Right cardiac atrium (tissue), 5 donors: ENCODE data around the gene SRD5A1. TPM values are rescaled to one million over a fixed set of nuclear protein-coding genes. Genes with fewer than 3 reads are reported as not detected.

ENCODE experiments used
- ATAC-seq, 2 donors: fragments of 200-7000 bp; cut with Tn5 transposase; one replicate each; pipeline versions ENCODE4 v1.8.0 to v1.9.1; 2020; ENCODE audit warnings: moderate library complexity in 2 of 2, mild to moderate bottlenecking in 1 of 2
- DNase-seq, 3 donors: peaks; one replicate each; pipeline ENCODE4 v3.0.0-alpha.2; 2020
- H3K27ac ChIP-seq: one replicate; pipeline ENCODE4 v1.5.1; 2013; ENCODE audit warnings: mild to moderate bottlenecking, low read length, control low read depth, moderate library complexity
- H3K27me3 ChIP-seq: one replicate; pipeline ENCODE4 v1.6.1; 2013; ENCODE audit not compliant: control insufficient read depth, insufficient read depth
- H3K4me1 ChIP-seq: one replicate; pipeline ENCODE4 v1.6.1; 2013; ENCODE audit warnings: low read length; ENCODE audit not compliant: control insufficient read depth, insufficient read depth
- H3K4me3 ChIP-seq: one replicate; pipeline ENCODE4 v1.5.1; 2013; ENCODE audit warnings: low read length, control low read depth
- H3K9me3 ChIP-seq: one replicate; pipeline ENCODE4 v1.6.1; 2013; ENCODE audit warnings: low read length; ENCODE audit not compliant: control insufficient read depth
- WGBS: extraction: QIAGEN DNeasy Blood & Tissue Kit; methylation state at CpG from one replicate; pipeline ENCODE4 v1.1.7; 2013; 5-methylcytosine and 5-hydroxymethylcytosine counted together
- intact Hi-C, 4 donors: fragments of 100-400 bp; cut with DNase I; formaldehyde crosslinking; loops; one replicate each; pipeline versions ENCODE4 v1.11.0 to v1.14.0; 2022 to 2023
- polyA plus RNA-seq: library from polyadenylated mRNA; stranded (reverse); fragments of 200-250 nt; gene quantifications from one replicate; pipeline ENCODE4 v1.2.3, GENCODE V29; 2013
- total RNA-seq, 4 donors: library from RNA; stranded (reverse); fragmentation: NEBNext Ultra II Directional; extraction: Animal tissue kit (Norgen Biotek cat#: 25700); gene quantifications; one replicate each; pipeline ENCODE4 v1.2.1, GENCODE V29; 2021
- donor health status: healthy with polysubstance abuse.
- donor health status: DM: no; HTN: yes; CAD: no.
- donor health status: DM: no; HTN: no; CAD: no.
- donor health status: DM: no; HTN: yes; CAD: no; lungs with severe emphysema.
- donor health status: DM: yes; HTN: yes; CAD: no.

Gene SRD5A1
- total and polyA plus RNA-seq, 5 donors, result 1.4 to 3.0 (median 2.9) TPM

GRCh38 chr5:6702633-6703032, 69.4 kb downstream of the SRD5A1 start:
- peaks cover 4% of the 10 kb centered on the region for H3K9me3 ChIP-seq
- intact Hi-C loops, result loop anchor here in 1 of 4 donors (10.0 kb wide), 1 partner anchor 68 kb away; the partner anchor contains the start of genes NSUN2 and SRD5A1
- H3K4me1 ChIP-seq, result peaks cover 7% of the 10 kb centered on the region

GRCh38 chr5:6703806-6704205, 70.6 kb downstream of the SRD5A1 start:
- peaks cover 7% of the 10 kb centered on the region for H3K4me1 ChIP-seq
- H3K27me3 ChIP-seq, result no peaks in the 10 kb centered on the region
- 66% methylated on average over 6 of the region's 6 CpGs for WGBS
- H3K4me3 ChIP-seq, result no peak overlapping the region
- peak overlapping the region; percentile 91 for H3K27ac ChIP-seq
- ATAC-seq (no peak), DNase-seq (no peak)
- H3K9me3 ChIP-seq, result peaks cover 4% of the 10 kb centered on the region
- intact Hi-C loops, result loop anchor here in 1 of 4 donors (10.0 kb wide), 1 partner anchor 69 kb away; the partner anchor contains the start of genes NSUN2 and SRD5A1

More at GRCh38 chr5:6702633-6703032, 69.4 kb downstream of the SRD5A1 start:
- WGBS, result 98% methylated on average over 6 of the region's 6 CpGs
- ATAC-seq (no peak), DNase-seq (no peak)
- H3K4me3 ChIP-seq, result no peak overlapping the region
- no peak overlapping the region for H3K27ac ChIP-seq
- H3K27me3 ChIP-seq, result no peaks in the 10 kb centered on the region

DNA sequence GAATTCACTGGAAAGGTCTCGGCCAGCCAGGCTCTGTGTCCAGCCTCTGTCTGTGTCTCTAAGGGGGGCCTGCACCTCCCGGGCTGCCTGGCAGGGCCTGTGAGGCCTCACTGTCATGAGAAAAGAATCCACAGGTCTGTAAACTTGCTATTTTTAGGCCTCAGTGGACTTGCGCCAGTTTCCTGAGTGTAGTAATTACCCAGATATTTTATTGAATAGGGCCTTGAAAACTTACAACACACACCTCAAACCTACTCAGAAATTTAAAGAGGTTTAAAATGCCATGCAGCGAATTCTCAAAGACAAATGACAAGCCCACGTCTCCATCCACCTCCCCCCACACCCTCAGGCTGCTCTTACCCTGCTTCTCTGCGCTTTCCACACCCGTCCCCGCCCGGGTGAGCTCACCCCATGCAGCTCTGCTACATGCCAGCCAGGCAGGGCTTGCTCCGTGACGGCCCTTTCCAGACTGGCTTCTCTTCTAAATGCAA, 71.2 kb downstream of the SRD5A1 start:
- DNase-seq (peak; percentile 43 to 80 (median 77)), ATAC-seq (peak; percentile 91)
- Histone ChIP-seq H3K27me3 (no peaks in the 10 kb centered on the region), H3K4me1 (peaks cover 7% of the 10 kb centered on the region), H3K27ac (peak overlapping the region; percentile 91), H3K9me3 (peaks cover 4% of the 10 kb centered on the region), H3K4me3 (no peak overlapping the region)
- intact Hi-C loops, result loop anchor here in 1 of 4 donors (10.0 kb wide), 1 partner anchor 70 kb away; the partner anchor contains the start of genes NSUN2 and SRD5A1
- WGBS, result 30% methylated on average over 11 of the region's 11 CpGs

DNA sequence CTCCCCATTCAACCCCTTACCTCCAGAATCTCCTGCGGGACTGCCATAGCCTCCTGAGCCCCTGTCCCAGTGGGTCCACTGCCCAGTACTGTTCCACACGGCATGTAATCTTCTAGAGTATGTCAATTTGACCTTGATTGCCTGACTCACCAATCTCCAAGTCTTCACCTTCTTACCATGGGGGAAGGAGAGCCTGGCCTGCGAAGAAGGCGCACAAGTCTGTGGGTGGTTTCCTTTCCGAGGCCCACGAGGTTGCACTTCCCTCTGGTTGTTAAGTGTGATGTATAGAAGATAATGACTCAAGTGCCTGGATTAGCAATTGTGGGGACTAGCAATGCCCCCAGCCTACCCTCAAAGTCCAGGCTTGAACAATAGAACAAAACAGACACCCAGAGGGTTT, 71.8 kb downstream of the SRD5A1 start:
- intact Hi-C loops, result loop anchor here in 1 of 4 donors (10.0 kb wide), 1 partner anchor 70 kb away; the partner anchor contains the start of genes NSUN2 and SRD5A1
- Histone ChIP-seq H3K4me1 (peaks cover 7% of the 10 kb centered on the region), H3K4me3 (no peak overlapping the region), H3K9me3 (peaks cover 4% of the 10 kb centered on the region), H3K27me3 (no peaks in the 10 kb centered on the region), H3K27ac (peak overlapping the region; percentile 90)
- DNase-seq (no peak), ATAC-seq (no peak)
- WGBS, result 63% methylated on average over 6 of the region's 6 CpGs

GRCh38 chr5:6705959-6706358, 72.7 kb downstream of the SRD5A1 start:
- intact Hi-C loops, result loop anchor here in 1 of 4 donors (10.0 kb wide), 1 partner anchor 71 kb away; the partner anchor contains the start of genes NSUN2 and SRD5A1
- Histone ChIP-seq H3K9me3 (peaks cover 4% of the 10 kb centered on the region), H3K4me3 (no peak overlapping the region), H3K4me1 (peaks cover 7% of the 10 kb centered on the region), H3K27ac (no peak overlapping the region), H3K27me3 (no peaks in the 10 kb centered on the region)
- 90% methylated on average over 5 of the region's 5 CpGs for WGBS
- no peak for ATAC-seq
- no peak for DNase-seq

DNA sequence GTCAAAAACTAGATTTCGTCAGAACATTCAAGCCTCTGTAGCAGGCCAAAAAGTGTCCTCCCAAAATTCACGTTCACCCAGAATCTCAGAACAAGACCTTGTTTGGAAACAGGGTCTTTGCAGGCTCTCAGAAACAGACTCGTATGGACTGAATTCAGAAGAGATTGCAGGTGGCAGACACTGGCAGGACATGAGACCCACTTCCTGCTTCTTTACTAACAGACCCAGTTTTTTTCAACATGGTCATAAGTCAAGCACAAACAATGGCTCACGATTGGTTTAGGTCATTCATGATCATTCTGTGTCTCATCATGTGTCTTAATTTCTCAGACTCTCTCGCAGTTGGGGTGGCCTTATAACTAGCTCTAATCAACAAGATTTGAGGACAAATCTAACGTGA, 74.6 kb downstream of the SRD5A1 start:
- Histone ChIP-seq H3K4me1 (peaks cover 7% of the 10 kb centered on the region), H3K4me3 (no peak overlapping the region), H3K9me3 (peaks cover 2% of the 10 kb centered on the region), H3K27me3 (no peaks in the 10 kb centered on the region), H3K27ac (no peak overlapping the region)
- DNase-seq (no peak), ATAC-seq (no peak)
- WGBS, result 74% methylated on average over 6 of the region's 6 CpGs
- intact Hi-C loops, result loop anchor here in 1 of 4 donors (10.0 kb wide), 1 partner anchor 73 kb away; the partner anchor contains the start of genes NSUN2 and SRD5A1

- peaks cover 7% of the 10 kb centered on the region for H3K4me1 ChIP-seq
- ATAC-seq, result no peak
- no peak overlapping the region for H3K4me3 ChIP-seq
- no peak overlapping the region for H3K27ac ChIP-seq
- intact Hi-C loops, result loop anchor here in 1 of 4 donors (10.0 kb wide), 1 partner anchor 74 kb away; the partner anchor contains the start of genes NSUN2 and SRD5A1
- DNase-seq, result no peak
- H3K27me3 ChIP-seq, result no peaks in the 10 kb centered on the region
- WGBS, result 63% methylated on average over 1 of the region's 1 CpG
- H3K9me3 ChIP-seq, result peaks cover 2% of the 10 kb centered on the region
Measured at GRCh38 chr5:6708814-6709213, 75.6 kb downstream of the SRD5A1 start.

DNA sequence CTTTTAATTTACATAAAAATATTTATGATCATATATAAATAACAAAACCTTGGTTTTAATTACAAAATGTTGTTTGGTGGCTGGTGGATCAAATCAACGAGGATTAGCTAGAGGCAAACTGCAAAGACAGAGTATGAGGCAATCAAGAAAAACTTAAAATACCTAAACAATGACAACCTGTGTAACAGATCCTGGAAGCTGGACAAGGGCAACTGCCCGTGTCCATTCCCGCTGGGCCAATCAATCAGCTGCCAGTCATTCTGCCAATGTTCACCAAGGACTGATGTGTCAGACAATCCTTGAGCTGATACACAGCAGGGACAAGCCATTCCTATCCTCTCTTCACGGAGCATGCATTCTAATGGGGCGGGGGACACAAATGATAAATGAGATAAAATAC, 76.8 kb downstream of the SRD5A1 start:
- intact Hi-C loops, result loop anchor here in 1 of 4 donors (10.0 kb wide), 1 partner anchor 85 kb away; no protein-coding TSS in a partner anchor
- H3K27me3 ChIP-seq, result no peaks in the 10 kb centered on the region
- peaks cover 1% of the 10 kb centered on the region for H3K4me1 ChIP-seq
- no peak overlapping the region for H3K27ac ChIP-seq
- 83% methylated on average over 5 of the region's 5 CpGs for WGBS
- no peak for DNase-seq
- peaks cover 1% of the 10 kb centered on the region for H3K9me3 ChIP-seq
- no peak overlapping the region for H3K4me3 ChIP-seq
- no peak for ATAC-seq

- 77% methylated on average over 13 of the region's 13 CpGs for WGBS
- H3K4me1 ChIP-seq, result no peaks in the 10 kb centered on the region
- intact Hi-C loops, result loop anchor here in 1 of 4 donors (10.0 kb wide), 1 partner anchor 86 kb away; no protein-coding TSS in a partner anchor
- DNase-seq (peak in 1 of 3 donors; percentile 34), ATAC-seq (no peak)
- no peaks in the 10 kb centered on the region for H3K9me3 ChIP-seq
- no peaks in the 10 kb centered on the region for H3K27me3 ChIP-seq
- no peak overlapping the region for H3K27ac ChIP-seq
- H3K4me3 ChIP-seq, result no peak overlapping the region
Measured at GRCh38 chr5:6710551-6711318, 77.5 kb downstream of the SRD5A1 start.

- no peaks in the 10 kb centered on the region for H3K27me3 ChIP-seq
- H3K4me1 ChIP-seq, result peaks cover 8% of the 10 kb centered on the region
- intact Hi-C loops, result loop anchor here in 1 of 4 donors (10.0 kb wide), 1 partner anchor 87 kb away; no protein-coding TSS in a partner anchor
- H3K4me3 ChIP-seq, result peak overlapping the region; percentile 94
- H3K27ac ChIP-seq, result peak overlapping the region; percentile 98
- DNase-seq (no peak), ATAC-seq (no peak)
- H3K9me3 ChIP-seq, result no peaks in the 10 kb centered on the region
- WGBS, result 41% methylated on average over 15 of the region's 15 CpGs
Measured at GRCh38 chr5:6711409-6712141, 78.3 kb downstream of the SRD5A1 start.
